Ovary (tissue), 9 donors: ENCODE data around the gene KIAA0586. TPM values are rescaled to one million over a fixed set of nuclear protein-coding genes. Genes with fewer than 3 reads are reported as not detected.

Experiments used
- DNase-seq, 5 donors: peaks; one replicate each; pipeline ENCODE4 v3.0.0-alpha.2; 2019 to 2020
- H3K27ac ChIP-seq, 2 donors: fragments of 200-600 bp; one replicate each; pipeline versions ENCODE4 v1.5.1 to v1.8.0; 2019 to 2022
- H3K27me3 ChIP-seq: fragments of 200-600 bp; one replicate; pipeline ENCODE4 v1.8.0; 2022
- H3K36me3 ChIP-seq: fragments of 200-600 bp; sonication (generic); one replicate; pipeline ENCODE4 v1.5.1; 2019
- H3K4me1 ChIP-seq: one replicate; pipeline ENCODE4 v1.8.1; 2013; ENCODE audit warnings: mild to moderate bottlenecking, moderate library complexity; ENCODE audit not compliant: insufficient read depth
- H3K4me3 ChIP-seq: fragments of 200-600 bp; sonication (generic); one replicate; pipeline ENCODE4 v1.5.1; 2017
- H3K9me3 ChIP-seq, 2 donors: fragments of 200-600 bp in 1 of 2; sonication (generic) in 1 of 2; one replicate each; pipeline versions ENCODE4 v1.5.1 to v1.8.1; 2013 to 2019; ENCODE audit warnings: mild to moderate bottlenecking in 1 of 2, moderate library complexity in 1 of 2
- CTCF ChIP-seq, 3 donors: fragments of 450-650 bp in 2 of 3; fragments of 200-600 bp in 1 of 3; IDR thresholded peaks; one replicate each; pipeline versions ENCODE4 v1.5.1 to v1.8.0; 2016 to 2022; ENCODE audit warnings: antibody characterized with exemption in 3 of 3, mild to moderate bottlenecking in 1 of 3
- EP300 ChIP-seq: sonication (generic); formaldehyde crosslinking; IDR thresholded peaks from one replicate; pipeline ENCODE4 v1.6.1; 2017; ENCODE audit warnings: antibody characterized with exemption
- POLR2A ChIP-seq: fragments of 450-650 bp; IDR thresholded peaks from one replicate; pipeline ENCODE4 v1.6.1; 2017; ENCODE audit warnings: antibody characterized with exemption, mild to moderate bottlenecking, moderate library complexity
- WGBS, 3 donors: extraction: QIAGEN DNeasy Blood & Tissue Kit in 1 of 3; methylation state at CpG; one replicate each; pipeline versions ENCODE4 v1.1.5 to v1.1.7; 2013 to 2017; 5-methylcytosine and 5-hydroxymethylcytosine counted together
- intact Hi-C, 4 donors: fragments of 100-400 bp; cut with DNase I; formaldehyde crosslinking; loops; one replicate each; pipeline versions ENCODE4 v1.11.0 to v1.15.1; 2022 to 2023
- polyA plus RNA-seq, 2 donors: library from polyadenylated mRNA; stranded (reverse); fragments of 200-250 nt in 1 of 2; fragments of 350-450 nt in 1 of 2; fragmentation: Illumina TruSeq in 1 of 2; extraction: RNeasy Lipid Tissue Mini Kit (QIAGEN cat#74804) in 1 of 2; gene quantifications; one replicate each; pipeline ENCODE4 v1.2.3, GENCODE V29; 2013 to 2014
- small RNA-seq: library from RNA; depleted of rRNA; stranded (forward); fragments of <200 nt; gene quantifications from one replicate; pipeline ENCODE3, GENCODE V24; 2016
- total RNA-seq, 7 donors: library from RNA; depleted of rRNA in 2 of 7; stranded (reverse); fragments of >200 nt in 2 of 7; fragmentation: NEBNext Ultra II Directional in 3 of 7; extraction: Animal tissue kit (Norgen Biotek cat#: 25700) in 3 of 7; gene quantifications; one replicate each; pipeline versions ENCODE4 v1.1.0 to v1.2.4, GENCODE V29; 2016 to 2023
- donor health status: DM: no; HTN: no; CAD: no; lungs with moderate emphysema.
- donor health status: DM: no; HTN: no; CAD: no.
- donor health status: Bipolar disorder and iron deficiency.
- donor health status: DM: yes; HTN: yes; CAD: no.
- donor health status: DM: no; HTN: no; CAD: no.
- donor health status: DM: yes; HTN: yes; CAD: no.

KIAA0586 gene
- total and polyA plus RNA-seq, 9 donors: 4.6 to 19.1 (median 13.7) TPM

- no peak overlapping the region for H3K27ac ChIP-seq
- no peaks in the 10 kb centered on the region for H3K27me3 ChIP-seq
- 92 to 96% (median 95%) methylated on average over 2 of the region's 2 CpGs for whole genome bisulfite sequencing, 3 donors
- no peak for DNase-seq
- H3K4me3 ChIP-seq: no peak overlapping the region
- intact Hi-C loops: no loop called here
- H3K4me1 ChIP-seq: no peaks in the 10 kb centered on the region
- no peak for TF ChIP-seq POLR2A
- TF ChIP-seq CTCF (IDR thresholded peaks at IDR 0.05): no peak
- no peak for TF ChIP-seq EP300
- H3K9me3 ChIP-seq: no peaks in the 10 kb centered on the region
- no peaks in the 10 kb centered on the region for H3K36me3 ChIP-seq
Observed at GRCh38 chr14:58599707-58600106, 172.2 kb downstream of the KIAA0586 start.

Small RNA genes within 50 kb of the gene (small RNA-seq; reads per million reads assigned to genes)
- gene HSBP1P1 (not detected), gene RF00019 (not detected)

Other genes with a start within 250 kb of the KIAA0586 start
- gene ACTR10, start 227.6 kb upstream of the KIAA0586 start, total RNA-seq: 10 to 100 TPM; 54.1 to 87.3 (median 71.2) TPM
- gene ACTR10, start 227.6 kb upstream of the KIAA0586 start, polyA plus RNA-seq: 100 to 1,000 TPM in 1 of 2 donors, 10 to 100 TPM in 1; 80.1 to 105 TPM
- 100 to 1,000 TPM in 3 of 7 donors, 10 to 100 TPM in 4; 68.5 to 136 (median 93.4) TPM for gene PSMA3, start 182.9 kb upstream of the KIAA0586 start, total RNA-seq
- gene PSMA3, start 182.9 kb upstream of the KIAA0586 start, polyA plus RNA-seq: 10 to 100 TPM; 68.1 to 75.6 TPM
- gene ARID4A, start 129.2 kb upstream of the KIAA0586 start, total RNA-seq: 10 to 100 TPM; 17.8 to 29.2 (median 25.8) TPM
- gene ARID4A, start 129.2 kb upstream of the KIAA0586 start, polyA plus RNA-seq: 10 to 100 TPM; 10.1 to 15.7 TPM
- under 1 TPM in 2 of 7 donors, not detected in 5; 0.78 to 0.92 TPM for gene TOMM20L, start 31.8 kb upstream of the KIAA0586 start, total RNA-seq
- gene TOMM20L, start 31.8 kb upstream of the KIAA0586 start, polyA plus RNA-seq: not detected
- gene TIMM9, start 188 bp upstream of the KIAA0586 start, total RNA-seq: 10 to 100 TPM; 32.8 to 64.0 (median 41.5) TPM
- gene TIMM9, start 188 bp upstream of the KIAA0586 start, polyA plus RNA-seq: 10 to 100 TPM; 76.7 to 92.6 TPM
- 10 to 100 TPM; 15.5 to 39.3 (median 22.7) TPM for gene DACT1, start 210.2 kb downstream of the KIAA0586 start, total RNA-seq
- 10 to 100 TPM; 21.0 to 37.0 TPM for gene DACT1, start 210.2 kb downstream of the KIAA0586 start, polyA plus RNA-seq